Globus pallidus (tissue), 1 donor: ENCODE data around the gene MYBPHL.

ENCODE experiments used
- DNase-seq: peaks from one replicate; pipeline ENCODE4 v3.0.0-alpha.2; 2015; ENCODE audit warnings: low spot score

Gene MYBPHL, protein sequence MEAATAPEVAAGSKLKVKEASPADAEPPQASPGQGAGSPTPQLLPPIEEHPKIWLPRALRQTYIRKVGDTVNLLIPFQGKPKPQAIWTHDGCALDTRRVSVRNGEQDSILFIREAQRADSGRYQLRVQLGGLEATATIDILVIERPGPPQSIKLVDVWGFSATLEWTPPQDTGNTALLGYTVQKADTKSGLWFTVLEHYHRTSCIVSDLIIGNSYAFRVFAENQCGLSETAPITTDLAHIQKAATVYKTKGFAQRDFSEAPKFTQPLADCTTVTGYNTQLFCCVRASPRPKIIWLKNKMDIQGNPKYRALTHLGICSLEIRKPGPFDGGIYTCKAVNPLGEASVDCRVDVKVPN

DNA sequence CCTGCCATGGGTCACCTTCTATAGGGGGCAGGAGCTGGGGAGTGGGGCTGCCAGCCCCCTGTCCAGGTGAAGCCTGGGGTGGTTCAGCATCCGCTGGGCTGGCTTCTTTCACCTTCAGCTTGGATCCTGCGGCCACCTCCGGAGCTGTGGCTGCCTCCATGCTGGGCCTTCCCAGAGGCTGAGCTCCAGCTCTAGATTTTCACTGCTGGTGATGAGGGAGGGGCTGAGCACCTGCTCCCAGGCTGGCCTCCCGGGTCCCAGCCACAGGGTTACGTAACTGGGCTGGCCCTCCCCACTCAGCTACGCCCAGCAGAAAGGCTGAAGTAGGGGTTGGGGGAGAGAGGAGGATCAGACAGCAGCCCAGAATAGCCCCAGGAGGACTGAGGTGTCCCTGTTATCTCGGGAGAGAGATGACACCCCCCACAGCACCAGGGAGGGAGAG lies at the start of gene MYBPHL:
Gene MYBPHL (minus strand): TSS at position 180 of the 442 bp plus-strand sequence. CDS start 20 bp downstream, at position 160.
- DNase-seq, result no peak

- DNase-seq, result no peak
Measured at GRCh38 chr1:109356505-109356904, 49.7 kb upstream of the MYBPHL start.

DNA sequence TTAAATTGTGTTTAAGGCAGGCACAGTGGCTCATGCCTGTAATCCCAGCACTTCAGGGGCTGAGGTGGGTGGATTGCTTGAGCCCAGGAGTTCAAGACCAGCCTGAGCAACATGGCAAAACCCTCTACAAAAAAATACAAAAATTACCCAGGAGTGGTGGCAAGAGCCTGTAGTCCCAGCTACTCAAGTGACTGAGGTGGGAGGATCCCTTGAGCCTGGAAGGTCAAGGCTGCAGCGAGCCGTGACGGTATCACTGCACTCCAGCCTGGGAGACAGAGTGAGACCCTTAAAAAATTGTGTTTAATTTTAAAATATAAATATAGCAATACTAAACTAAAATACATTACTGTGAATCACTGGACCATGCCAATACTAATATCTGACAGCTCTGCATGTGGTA lies 48.1 kb upstream of the MYBPHL start:
- no peak for DNase-seq

DNA sequence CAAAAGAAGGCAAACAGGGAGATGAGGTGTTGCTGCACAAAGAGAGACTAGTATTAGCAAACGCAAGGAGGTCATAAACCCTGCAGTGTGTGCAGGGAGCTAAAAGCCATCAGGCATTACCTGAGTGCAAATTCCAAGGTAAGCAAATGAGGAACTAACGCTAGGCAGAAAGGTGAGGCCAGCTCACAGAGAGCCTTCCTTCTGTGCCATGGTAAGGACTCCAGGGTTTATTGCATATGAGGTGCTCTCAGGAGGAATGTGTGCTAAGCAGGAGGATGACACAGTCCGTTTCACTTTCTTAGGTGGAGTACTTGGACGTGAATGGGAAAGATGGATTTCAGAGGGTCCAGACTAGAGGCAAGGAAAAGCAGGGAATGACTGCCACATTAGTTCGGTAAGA lies 44.6 kb upstream of the MYBPHL start:
- DNase-seq, result no peak

- DNase-seq, result no peak
Measured at GRCh38 chr1:109350655-109351054, 43.8 kb upstream of the MYBPHL start.

DNA sequence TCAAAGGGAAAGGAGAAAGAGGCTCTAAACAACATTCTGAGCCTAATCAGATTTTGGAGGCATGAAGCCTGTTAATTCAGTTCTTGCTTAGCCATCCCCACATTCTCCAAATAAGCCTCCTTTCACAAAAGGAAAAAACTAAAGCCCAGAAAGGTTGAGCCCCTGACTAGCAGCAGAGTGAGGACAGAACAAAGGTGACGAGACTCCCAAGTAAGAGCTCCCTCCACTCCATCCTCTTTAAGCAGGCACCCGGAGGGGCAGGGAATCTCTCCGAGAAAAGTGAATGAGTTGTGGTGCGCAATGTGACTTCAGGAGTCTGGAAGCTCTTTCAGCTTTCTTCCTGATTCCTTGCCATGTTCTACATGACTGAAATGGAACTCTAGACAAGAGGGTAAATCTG lies 43.4 kb upstream of the MYBPHL start:
- no peak for DNase-seq

DNA sequence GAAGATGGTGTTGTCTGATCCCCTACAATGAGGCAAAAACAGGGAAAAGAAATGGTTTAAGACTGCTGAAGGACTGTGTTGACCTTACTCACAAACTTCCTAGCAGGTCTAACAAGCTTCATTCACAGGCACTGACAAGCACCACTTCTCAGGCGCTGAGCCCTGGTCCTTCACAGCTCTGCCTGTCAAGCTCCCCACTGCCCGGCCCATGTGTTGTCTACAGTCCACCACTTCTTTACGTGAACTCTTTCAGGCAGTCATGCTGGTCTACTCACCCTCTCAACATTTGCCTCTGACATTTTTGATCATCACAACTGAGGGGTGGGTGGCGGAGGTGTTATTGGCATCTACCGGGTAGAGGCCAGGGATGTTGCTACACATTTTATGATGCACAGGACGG lies 40.7 kb upstream of the MYBPHL start:
- no peak for DNase-seq

GRCh38 chr1:109341944-109342930 lies 35.4 kb upstream of the MYBPHL start:
- DNase-seq, result no peak

- DNase-seq, result no peak
Measured at GRCh38 chr1:109338608-109339007, 31.8 kb upstream of the MYBPHL start.

DNA sequence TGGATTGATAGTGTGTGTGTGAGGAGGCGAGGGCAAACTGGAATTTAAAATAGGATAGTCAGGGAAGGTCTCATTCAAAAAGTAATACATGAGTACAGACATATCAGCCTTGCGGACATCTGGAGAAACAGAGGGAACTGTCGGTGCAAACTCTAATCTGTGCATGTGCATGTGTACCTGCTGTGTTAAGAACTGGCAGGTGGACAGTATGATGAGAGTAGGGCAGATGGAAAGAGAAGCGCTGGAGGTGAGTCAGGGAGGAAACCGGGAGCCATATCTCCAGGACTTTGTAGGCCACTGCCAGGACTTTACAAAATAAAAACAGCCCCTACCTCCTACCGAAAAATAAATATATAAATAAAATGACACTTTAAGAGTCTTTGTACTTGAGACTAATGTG lies 31.3 kb upstream of the MYBPHL start:
- no peak for DNase-seq

GRCh38 chr1:109335091-109335490 lies 28.3 kb upstream of the MYBPHL start:
- DNase-seq, result no peak

GRCh38 chr1:109331113-109331512 lies 24.3 kb upstream of the MYBPHL start:
- no peak for DNase-seq

GRCh38 chr1:109327285-109327684 lies 20.5 kb upstream of the MYBPHL start:
- DNase-seq, result no peak

GRCh38 chr1:109322974-109323373 lies 16.2 kb upstream of the MYBPHL start:
- no peak for DNase-seq

- DNase-seq, result no peak
Measured at GRCh38 chr1:109319114-109319513, 12.3 kb upstream of the MYBPHL start.

DNA sequence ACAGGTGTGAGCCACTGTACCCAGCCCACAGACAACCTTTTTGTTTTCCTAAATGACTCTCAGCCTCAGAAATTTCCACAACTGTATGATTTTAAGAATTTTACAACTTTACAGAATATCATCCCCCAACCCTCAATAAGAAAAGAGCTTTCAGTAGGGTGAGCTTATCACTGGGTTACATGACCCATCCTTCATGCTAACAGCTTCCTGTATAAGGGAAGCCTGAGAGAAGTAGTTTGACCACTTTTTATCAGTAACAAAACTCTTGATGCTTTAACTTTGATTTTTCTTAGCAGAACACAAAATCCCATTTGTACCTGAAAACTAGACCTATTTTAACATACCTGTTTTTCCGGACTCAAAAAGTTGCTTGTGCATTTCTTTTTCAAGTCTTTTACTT lies 9.7 kb upstream of the MYBPHL start:
- no peak for DNase-seq

DNA sequence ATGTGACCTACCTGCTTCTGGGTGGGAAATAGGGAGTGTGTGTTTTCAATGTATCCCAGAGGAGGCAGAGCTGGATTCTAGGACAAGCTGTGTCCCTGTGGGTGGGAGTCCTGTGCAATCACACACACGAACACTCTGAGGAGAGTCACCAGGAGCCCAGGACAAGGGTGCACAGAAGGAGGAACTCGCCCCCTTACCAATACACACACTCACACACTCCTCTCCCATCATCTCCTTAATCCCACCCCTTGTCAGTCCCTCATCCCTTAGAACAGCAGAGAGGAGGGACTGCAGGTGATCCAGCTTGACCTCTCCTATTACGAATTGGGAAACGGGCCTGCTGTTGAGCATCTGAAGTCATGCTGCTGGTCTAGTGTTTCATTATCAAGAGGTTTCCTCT lies 8.5 kb upstream of the MYBPHL start:
- DNase-seq, result no peak

- DNase-seq, result no peak
Measured at GRCh38 chr1:109314795-109315194, 8.0 kb upstream of the MYBPHL start.

- peak; percentile 98 for DNase-seq
Measured at GRCh38 chr1:109312978-109313775, 6.4 kb upstream of the MYBPHL start.

DNA sequence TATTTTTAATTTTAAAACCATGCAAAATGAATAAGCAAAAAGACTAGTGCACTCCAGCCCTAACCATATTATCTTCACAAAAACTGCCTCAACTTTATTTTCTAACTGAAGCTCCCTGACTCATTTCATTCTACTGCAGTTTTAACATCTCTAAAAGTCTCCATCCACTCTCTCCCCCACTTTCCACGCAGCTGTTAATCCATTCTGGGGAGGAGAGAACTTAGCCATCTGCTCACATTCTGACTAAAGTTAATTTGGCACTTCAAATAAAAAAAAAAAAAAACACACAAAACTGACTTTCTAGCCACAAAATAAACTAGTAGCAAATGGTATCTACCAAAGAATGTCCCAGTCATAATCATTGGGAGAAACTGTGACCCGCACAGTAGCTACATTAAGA lies 5.4 kb upstream of the MYBPHL start:
- no peak for DNase-seq

DNA sequence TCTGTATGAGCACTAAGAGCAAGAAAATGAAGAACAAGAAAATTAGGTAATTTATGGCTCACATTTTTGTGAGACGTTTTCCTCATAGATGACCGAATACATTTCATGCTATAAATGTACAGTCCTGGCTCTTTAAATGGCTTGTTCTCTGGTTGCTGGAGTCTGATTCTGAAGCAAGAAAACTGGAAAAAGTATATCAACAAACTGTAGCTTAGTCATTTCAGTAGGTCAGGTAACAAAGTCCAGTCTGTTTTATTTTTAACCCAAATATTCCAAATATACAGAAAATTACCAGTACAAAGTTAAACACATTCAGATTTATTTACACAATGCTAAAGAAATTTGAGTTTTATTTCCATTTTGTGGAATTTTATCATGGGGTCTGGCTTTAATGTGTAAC lies 2.5 kb upstream of the MYBPHL start:
- DNase-seq, result no peak
